Measurements from ENCODE around the gene ROR1. TPM values are rescaled to one million over a fixed set of nuclear protein-coding genes. Genes with fewer than 3 reads are reported as not detected.

ROR1 gene
- total and polyA plus RNA-seq, 10 of the 15 experiments (the other 5 are each of a cell fraction or from before 2014, with no cell fraction given), result 0.02 to 0.08 (median 0.05) TPM; not detected in 6

- TF ChIP-seq PRDM15 (CRISPR knock-in tag; IDR thresholded peaks at IDR 0.05) (no peak), BRCA1 (IDR thresholded peaks at IDR 0.05; ENCODE audit: low read depth, low read length) (no peak), HSF1 (IDR thresholded peaks at IDR 0.05; ENCODE audit: low read depth, low read length) (no peak), TBL1XR1 (IDR thresholded peaks at IDR 0.05; ENCODE audit: low read depth, low read length) (no peak)
These were observed 338.5 kb downstream of the ROR1 start (continued) for GRCh38 chr1:64112281-64112680.

DNA sequence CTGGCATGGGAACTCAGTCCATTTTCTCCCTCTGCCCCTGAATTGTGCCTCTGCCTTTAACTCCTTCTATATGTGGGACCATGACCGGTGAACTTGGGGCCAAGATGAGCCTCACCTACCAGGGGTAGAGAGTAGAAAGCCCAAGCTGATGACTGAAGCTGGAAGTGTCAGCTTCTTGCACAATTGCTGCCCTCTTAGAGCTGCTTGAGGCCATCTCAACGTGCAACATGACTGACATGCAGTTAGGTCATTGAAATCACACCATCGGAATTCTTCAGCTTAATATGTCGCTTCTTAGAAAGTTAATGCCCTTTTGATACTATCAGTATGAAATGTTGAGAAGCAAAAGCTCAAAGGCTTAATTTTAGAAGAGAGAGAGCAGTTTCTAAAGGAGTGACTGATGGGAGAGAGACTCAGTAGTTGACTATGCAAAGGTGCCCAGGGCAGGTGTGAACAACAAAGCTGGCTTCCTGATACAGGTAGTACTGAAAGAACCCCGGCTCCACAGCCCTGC is 340.3 kb downstream of the ROR1 start:
- H4K20me1 ChIP-seq (ENCODE audit: control insufficient read depth, insufficient read depth), result no peaks in the 10 kb centered on the region
- no peak overlapping the region for H3K4me2 ChIP-seq (ENCODE audit: control insufficient read depth, insufficient read depth)
- H3K4me3 ChIP-seq, result no peak overlapping the region
- ATAC-seq (no peak), FAIRE-seq (no peak), DNase-seq (ENCODE audit: low read depth, low spot score) (no peak)
- ChIA-PET SMC1A (ENCODE audit: uncharacterized antibody, unreplicated experiment) (interaction anchor here (0.6 to 1.0 kb wide), 6 partner anchors 20 to 181 kb away, joined by 3 read pairs; no protein-coding TSS in a partner anchor), CTCF (interaction anchor here (1.6 to 2.5 kb wide), 2 partner anchors 23 kb away, joined by 5 to 13 read pairs; no protein-coding TSS in a partner anchor), RAD21 (ENCODE audit: unreplicated experiment) (no interaction called here), POLR2A (no interaction called here)
- H3K79me2 ChIP-seq (ENCODE audit: control insufficient read depth, insufficient read depth, low read length), result no peaks in the 10 kb centered on the region
- no peak overlapping the region for H3K27ac ChIP-seq (ENCODE audit: control insufficient read depth, insufficient read depth)
- no peaks in the 10 kb centered on the region for H3K4me1 ChIP-seq (ENCODE audit: control insufficient read depth, insufficient read depth, low read length)
- intact Hi-C loops (cut with micrococcal nuclease; ENCODE audit: unreplicated experiment) (loop anchor here (2.0 kb wide), 1 partner anchor 129 kb away; no protein-coding TSS in a partner anchor), in situ Hi-C loops (cut with MboI) (no loop called here)
- H3K9ac ChIP-seq (ENCODE audit: control insufficient read depth, insufficient read depth, low read length), result no peak overlapping the region
- peaks cover 0 to 1% of the 10 kb centered on the region in 2 experiments; a peak in 2 of 4 replicates for H3K27me3 ChIP-seq (replicated peaks in 1 of 2; ENCODE audit: control insufficient read depth in 2 of 2, insufficient read depth in 2 of 2, low read length in 1 of 2)
- BruUV-seq (replicated peaks), result no TSS peak
- H3K36me3 ChIP-seq (ENCODE audit: control insufficient read depth in 2 of 2, insufficient read depth in 2 of 2, low read length in 1 of 2), result no peaks in the 10 kb centered on the region
- 32% methylated on average over 5 of the region's 5 CpGs for WGBS (ENCODE audit: insufficient coverage, insufficient replicate concordance, low lambda C conversion rate, missing lambda C conversion rate)
- H3K9me3 ChIP-seq (replicated peaks; ENCODE audit: control insufficient read depth, insufficient read depth, low read length), result no peaks in the 10 kb centered on the region
- no peak overlapping the region for H2AFZ ChIP-seq (ENCODE audit: control insufficient read depth, low read depth, low read length)
- TF ChIP-seq NBN (IDR thresholded peaks at IDR 0.05), result no peak
- TF ChIP-seq, protein P1, sequence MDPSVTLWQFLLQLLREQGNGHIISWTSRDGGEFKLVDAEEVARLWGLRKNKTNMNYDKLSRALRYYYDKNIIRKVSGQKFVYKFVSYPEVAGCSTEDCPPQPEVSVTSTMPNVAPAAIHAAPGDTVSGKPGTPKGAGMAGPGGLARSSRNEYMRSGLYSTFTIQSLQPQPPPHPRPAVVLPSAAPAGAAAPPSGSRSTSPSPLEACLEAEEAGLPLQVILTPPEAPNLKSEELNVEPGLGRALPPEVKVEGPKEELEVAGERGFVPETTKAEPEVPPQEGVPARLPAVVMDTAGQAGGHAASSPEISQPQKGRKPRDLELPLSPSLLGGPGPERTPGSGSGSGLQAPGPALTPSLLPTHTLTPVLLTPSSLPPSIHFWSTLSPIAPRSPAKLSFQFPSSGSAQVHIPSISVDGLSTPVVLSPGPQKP (IDR thresholded peaks at IDR 0.05; ENCODE audit: low read depth, low read length), result no peak
- no peak for TF ChIP-seq WRNIP1 (IDR thresholded peaks at IDR 0.05; ENCODE audit: borderline replicate concordance, low read depth, low read length)
- TF ChIP-seq PRDM15 (CRISPR knock-in tag; IDR thresholded peaks at IDR 0.05), result no peak
- no peak for TF ChIP-seq SMAD5 (IDR thresholded peaks at IDR 0.05; ENCODE audit: low read depth)
- no peak for TF ChIP-seq SUZ12 (IDR thresholded peaks at IDR 0.05; ENCODE audit: unreplicated experiment)
- TF ChIP-seq ASH2L (IDR thresholded peaks at IDR 0.05; ENCODE audit: borderline replicate concordance, low read depth), result no peak
- TF ChIP-seq, protein P2, sequence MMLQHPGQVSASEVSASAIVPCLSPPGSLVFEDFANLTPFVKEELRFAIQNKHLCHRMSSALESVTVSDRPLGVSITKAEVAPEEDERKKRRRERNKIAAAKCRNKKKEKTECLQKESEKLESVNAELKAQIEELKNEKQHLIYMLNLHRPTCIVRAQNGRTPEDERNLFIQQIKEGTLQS (IDR thresholded peaks at IDR 0.05; ENCODE audit: borderline replicate concordance, extremely low read depth, low read depth, low read length), result no peak
